ENCODE results near the gene CFD.
"Not testable (repeated sequence)": the region's sequence is repeated elsewhere in the genome, so short reads cannot be mapped to it uniquely, and the experiment has no call there.

CFD gene

GRCh38 chr19:888581-889385 is 29.3 kb downstream of the CFD start:
- DNase-seq (ENCODE audit: low spot score), result no peak

GRCh38 chr19:889662-890295 is 30.3 kb downstream of the CFD start:
- DNase-seq (ENCODE audit: low spot score), result no peak

- no peak for DNase-seq (ENCODE audit: low spot score)
Observed at GRCh38 chr19:890831-891230, 31.4 kb downstream of the CFD start.

GRCh38 chr19:891421-892200 is 32.1 kb downstream of the CFD start:
- DNase-seq (ENCODE audit: low spot score), result not testable (repeated sequence)

GRCh38 chr19:892243-892893 is 32.9 kb downstream of the CFD start:
- DNase-seq (ENCODE audit: low spot score), result peak; percentile 29

- peak; percentile 92 for DNase-seq (ENCODE audit: low spot score)
Observed at GRCh38 chr19:892894-893689, 33.6 kb downstream of the CFD start, which contains the start of the genes MED16 and RNU6-9. TSS of gene MED16 (minus strand) at chr19:893187. CDS start at chr19:891131, 2,056 bp downstream. TSS of gene RNU6-9 (plus strand) at chr19:893484.

- no peak for DNase-seq (ENCODE audit: low spot score)
Observed at GRCh38 chr19:896434-896833, 37.0 kb downstream of the CFD start.

- DNase-seq (ENCODE audit: low spot score), result no peak
Observed at GRCh38 chr19:896999-897398, 37.5 kb downstream of the CFD start.

GRCh38 chr19:897442-898039 is 38.1 kb downstream of the CFD start:
- DNase-seq (ENCODE audit: low spot score), result no peak

- DNase-seq (ENCODE audit: low spot score), result no peak
Observed at GRCh38 chr19:898663-899062, 39.2 kb downstream of the CFD start.

GRCh38 chr19:899336-900042 is 40.0 kb downstream of the CFD start:
- DNase-seq (ENCODE audit: low spot score), result no peak

- no peak for DNase-seq (ENCODE audit: low spot score)
Observed at GRCh38 chr19:900043-900301, 40.5 kb downstream of the CFD start.

GRCh38 chr19:900302-901111 is 41.0 kb downstream of the CFD start:
- DNase-seq (ENCODE audit: low spot score), result no peak

GRCh38 chr19:901216-902092 is 42.0 kb downstream of the CFD start:
- DNase-seq (ENCODE audit: low spot score), result no peak

- no peak for DNase-seq (ENCODE audit: low spot score)
Observed at GRCh38 chr19:902093-902370, 42.6 kb downstream of the CFD start.

- no peak for DNase-seq (ENCODE audit: low spot score)
Observed at GRCh38 chr19:902446-903226, 43.2 kb downstream of the CFD start.

GRCh38 chr19:903266-903797 is 43.9 kb downstream of the CFD start:
- no peak for DNase-seq (ENCODE audit: low spot score)

- no peak for DNase-seq (ENCODE audit: low spot score)
Observed at GRCh38 chr19:904545-904944, 45.1 kb downstream of the CFD start.
